BJ (cell line): ENCODE data around the gene MADD. TPM values are rescaled to one million over a fixed set of nuclear protein-coding genes. Genes with fewer than 3 reads are reported as not detected.

Experiments
- CTCF ChIA-PET: fragments of 350-600 bp; formaldehyde crosslinking; extraction: SDS; loops from one replicate; lab custom pipeline; 2021; ENCODE audit warnings: antibody characterized with exemption, inconsistent platforms; lab: Yijun Ruan, JAX
- POLR2A ChIA-PET: fragments of 300-600 bp; sonication (Branson Sonifier 250); formaldehyde crosslinking; extraction: SDS; loops from one replicate; lab custom pipeline; 2021; ENCODE audit warnings: antibody characterized with exemption; lab: Charles Lee
- DNase-seq: peaks from one replicate; pipeline ENCODE4 v3.0.0-alpha.2; 2011; ENCODE audit warnings: low read depth
- H3K27me3 ChIP-seq: 2 replicates; pipeline ENCODE4 v1.6.0; 2011; ENCODE audit warnings: low read length; ENCODE audit not compliant: control insufficient read depth, insufficient read depth
- H3K36me3 ChIP-seq: 2 replicates; pipeline ENCODE4 v1.5.1; 2011; ENCODE audit warnings: low read length; ENCODE audit not compliant: control insufficient read depth, insufficient read depth
- H3K4me3 ChIP-seq: 2 replicates; pipeline ENCODE4 v1.5.1; 2011; ENCODE audit warnings: low read depth, mild to moderate bottlenecking, control low read depth, low read length
- CTCF ChIP-seq: IDR thresholded peaks from 2 replicates; pipeline ENCODE4 v1.5.1; 2011; ENCODE audit warnings: low read depth, mild to moderate bottlenecking, control low read depth, inconsistent platforms, low read length, moderate library complexity; ENCODE audit not compliant: insufficient read depth
- polyA plus RNA-seq: library from polyadenylated mRNA; depleted of rRNA; stranded (reverse); fragments of >200 nt; gene quantifications from 2 replicates; pipeline ENCODE4 v1.2.3, GENCODE V29; 2011

MADD gene
- polyA plus RNA-seq, 1 experiment = 19.8 TPM

GRCh38 chr11:47351156-47352126, 81.5 kb downstream of the MADD start:
- TF ChIP-seq CTCF = no peak
- CTCF ChIA-PET = interaction anchor here (0.6 to 2.1 kb wide), 3 partner anchors 109 to 457 kb away, joined by 3 to 4 read pairs (median 3); no protein-coding TSS in a partner anchor
- no peaks in the 10 kb centered on the region for H3K36me3 ChIP-seq
- no peak for DNase-seq
- no peak overlapping the region for H3K4me3 ChIP-seq
- no peaks in the 10 kb centered on the region for H3K27me3 ChIP-seq
- POLR2A ChIA-PET = no interaction called here

GRCh38 chr11:47352556-47352955, 82.6 kb downstream of the MADD start, which contains the start of gene MYBPC3:
TSS of gene MYBPC3 (minus strand) at chr11:47352702. CDS start at chr11:47352647, 55 bp downstream.
- no peaks in the 10 kb centered on the region for H3K36me3 ChIP-seq
- H3K27me3 ChIP-seq = no peaks in the 10 kb centered on the region
- CTCF ChIA-PET = interaction anchor here (1.1 kb wide), 1 partner anchor 110 kb away, joined by 3 read pairs; no protein-coding TSS in a partner anchor
- H3K4me3 ChIP-seq = no peak within 1 kb of the TSS
- POLR2A ChIA-PET = no interaction called here
- TF ChIP-seq CTCF = no peak
- DNase-seq = no peak

- no peak for TF ChIP-seq CTCF
- ChIA-PET POLR2A (no interaction called here), CTCF (interaction anchor here (0.6 to 2.1 kb wide), 20 partner anchors 8 to 458 kb away, joined by 3 to 14 read pairs (median 4); partner anchors contain the start of genes ARFGAP2, NR1H3 and SLC39A13)
- no peak for DNase-seq
- Histone ChIP-seq H3K36me3 (no peaks in the 10 kb centered on the region), H3K4me3 (no peak overlapping the region), H3K27me3 (no peaks in the 10 kb centered on the region)
Observed at GRCh38 chr11:47353978-47354774, 84.2 kb downstream of the MADD start.

- POLR2A ChIA-PET = no interaction called here
- H3K36me3 ChIP-seq = no peaks in the 10 kb centered on the region
- H3K27me3 ChIP-seq = no peaks in the 10 kb centered on the region
- CTCF ChIA-PET = interaction anchor here (0.6 to 2.1 kb wide), 27 partner anchors 9 to 459 kb away, joined by 3 to 14 read pairs (median 4); partner anchors contain the start of gene ARFGAP2
- peak overlapping the region; percentile 23 for H3K4me3 ChIP-seq
- no peak for TF ChIP-seq CTCF
- DNase-seq = no peak
Observed at GRCh38 chr11:47354913-47355282, 85.0 kb downstream of the MADD start.
